Erythroblast (primary cell): ENCODE results near the gene CDCP2.

Experiments
- GATA1 ChIP-seq: IDR thresholded peaks from 2 replicates; pipeline ENCODE4 v1.6.1; 2011; ENCODE audit warnings: low read depth, mild to moderate bottlenecking, control low read depth, low read length, moderate library complexity
- POLR2A ChIP-seq: IDR thresholded peaks from 2 replicates; pipeline ENCODE4 v1.6.1; 2011; ENCODE audit warnings: mild to moderate bottlenecking, low read length

GRCh38 chr1:54135436-54136120 is 17.2 kb downstream of the CDCP2 start:
- TF ChIP-seq POLR2A: no peak
- no peak for TF ChIP-seq GATA1
